ENCODE results near the gene EFHC1. TPM values are rescaled to one million over a fixed set of nuclear protein-coding genes. Genes with fewer than 3 reads are reported as not detected.

The EFHC1 gene
- total RNA-seq, 1 experiment from 2014 or later: 44.0 TPM

- no peak overlapping the region for H3K4me3 ChIP-seq (ENCODE audit: low read length)
- H3K27me3 ChIP-seq (ENCODE audit: low read length): no peaks in the 10 kb centered on the region
- H3K36me3 ChIP-seq (ENCODE audit: insufficient read depth, low read length): no peaks in the 10 kb centered on the region
- no peaks in the 10 kb centered on the region for H3K9me3 ChIP-seq (ENCODE audit: low read length)
- peaks cover 73% of the 10 kb centered on the region for H4K20me1 ChIP-seq (ENCODE audit: insufficient read depth, low read depth, low read length)
- no peaks in the 10 kb centered on the region for H3K9me2 ChIP-seq (replicated peaks; ENCODE audit: insufficient read depth, low read length)
- DNase-seq: no peak
- H3K4me1 ChIP-seq (ENCODE audit: low read length): peaks cover 61% of the 10 kb centered on the region
- no peak overlapping the region; the same call in 1 of the 2 replicates for H3K9ac ChIP-seq (ENCODE audit: low read length)
- peaks cover 100% of the 10 kb centered on the region for H3K79me2 ChIP-seq (ENCODE audit: low read length)
- peak overlapping the region; percentile 13 for H3K4me2 ChIP-seq (ENCODE audit: low read depth, low read length, poor library complexity, severe bottlenecking)
- no peak overlapping the region for H2AFZ ChIP-seq (ENCODE audit: low read length)
- H3K27ac ChIP-seq (ENCODE audit: low read length): peak overlapping the region; percentile 46; the same call in 1 of the 2 replicates
These were observed 146.7 kb downstream of the EFHC1 start for GRCh38 chr6:52566853-52567279.

- no peak overlapping the region for H3K27ac ChIP-seq (ENCODE audit: low read length)
- no peaks in the 10 kb centered on the region for H3K27me3 ChIP-seq (ENCODE audit: low read length)
- H3K79me2 ChIP-seq (ENCODE audit: low read length): peaks cover 100% of the 10 kb centered on the region
- no peaks in the 10 kb centered on the region for H3K9me2 ChIP-seq (replicated peaks; ENCODE audit: insufficient read depth, low read length)
- peaks cover 73% of the 10 kb centered on the region for H3K4me1 ChIP-seq (ENCODE audit: low read length)
- H2AFZ ChIP-seq (ENCODE audit: low read length): no peak overlapping the region
- H4K20me1 ChIP-seq (ENCODE audit: insufficient read depth, low read depth, low read length): peaks cover 74% of the 10 kb centered on the region
- DNase-seq: no peak
- H3K9ac ChIP-seq (ENCODE audit: low read length): no peak overlapping the region
- no peak overlapping the region for H3K4me2 ChIP-seq (ENCODE audit: low read depth, low read length, poor library complexity, severe bottlenecking)
- H3K9me3 ChIP-seq (ENCODE audit: low read length): no peaks in the 10 kb centered on the region
- H3K4me3 ChIP-seq (ENCODE audit: low read length): no peak overlapping the region
- H3K36me3 ChIP-seq (ENCODE audit: insufficient read depth, low read length): no peaks in the 10 kb centered on the region
These were observed 148.2 kb downstream of the EFHC1 start for GRCh38 chr6:52568320-52568719.

GRCh38 chr6:52570291-52570700, 150.2 kb downstream of the EFHC1 start:
- H3K36me3 ChIP-seq (ENCODE audit: insufficient read depth, low read length): no peaks in the 10 kb centered on the region
- H3K9me3 ChIP-seq (ENCODE audit: low read length): no peaks in the 10 kb centered on the region
- H3K4me2 ChIP-seq (ENCODE audit: low read depth, low read length, poor library complexity, severe bottlenecking): peak overlapping the region; percentile 23
- H3K9me2 ChIP-seq (replicated peaks; ENCODE audit: insufficient read depth, low read length): no peaks in the 10 kb centered on the region
- H3K79me2 ChIP-seq (ENCODE audit: low read length): peaks cover 100% of the 10 kb centered on the region
- DNase-seq: no peak
- H3K27ac ChIP-seq (ENCODE audit: low read length): peak overlapping the region; percentile 45
- no peak overlapping the region for H3K9ac ChIP-seq (ENCODE audit: low read length)
- no peaks in the 10 kb centered on the region for H3K27me3 ChIP-seq (ENCODE audit: low read length)
- H4K20me1 ChIP-seq (ENCODE audit: insufficient read depth, low read depth, low read length): peaks cover 81% of the 10 kb centered on the region
- no peak overlapping the region for H3K4me3 ChIP-seq (ENCODE audit: low read length)
- H2AFZ ChIP-seq (ENCODE audit: low read length): no peak overlapping the region
- H3K4me1 ChIP-seq (ENCODE audit: low read length): peaks cover 88% of the 10 kb centered on the region

GRCh38 chr6:52571099-52571755, 151.1 kb downstream of the EFHC1 start:
- H3K9me3 ChIP-seq (ENCODE audit: low read length): no peaks in the 10 kb centered on the region
- H3K36me3 ChIP-seq (ENCODE audit: insufficient read depth, low read length): no peaks in the 10 kb centered on the region
- peaks cover 82% of the 10 kb centered on the region for H4K20me1 ChIP-seq (ENCODE audit: insufficient read depth, low read depth, low read length)
- H3K27ac ChIP-seq (ENCODE audit: low read length): 0 out of 2 replicates have a peak overlapping the region, but pooled peaks have one; percentile 22
- no peak overlapping the region for H3K9ac ChIP-seq (ENCODE audit: low read length)
- peaks cover 100% of the 10 kb centered on the region for H3K79me2 ChIP-seq (ENCODE audit: low read length)
- H3K4me1 ChIP-seq (ENCODE audit: low read length): peaks cover 88% of the 10 kb centered on the region
- no peaks in the 10 kb centered on the region for H3K27me3 ChIP-seq (ENCODE audit: low read length)
- no peak overlapping the region for H3K4me3 ChIP-seq (ENCODE audit: low read length)
- H3K9me2 ChIP-seq (replicated peaks; ENCODE audit: insufficient read depth, low read length): no peaks in the 10 kb centered on the region
- no peak overlapping the region for H2AFZ ChIP-seq (ENCODE audit: low read length)
- peak overlapping the region; percentile 10 for H3K4me2 ChIP-seq (ENCODE audit: low read depth, low read length, poor library complexity, severe bottlenecking)
- no peak for DNase-seq

GRCh38 chr6:52572536-52572935, 152.4 kb downstream of the EFHC1 start:
- Histone ChIP-seq H3K27ac (ENCODE audit: low read length) (no peak overlapping the region; the same call in 1 of the 2 replicates), H3K9me3 (ENCODE audit: low read length) (no peaks in the 10 kb centered on the region), H3K9me2 (replicated peaks; ENCODE audit: insufficient read depth, low read length) (no peaks in the 10 kb centered on the region), H3K36me3 (ENCODE audit: insufficient read depth, low read length) (no peaks in the 10 kb centered on the region), H2AFZ (ENCODE audit: low read length) (no peak overlapping the region), H3K27me3 (ENCODE audit: low read length) (no peaks in the 10 kb centered on the region), H3K9ac (ENCODE audit: low read length) (no peak overlapping the region), H3K4me2 (ENCODE audit: low read depth, low read length, poor library complexity, severe bottlenecking) (no peak overlapping the region), H3K79me2 (ENCODE audit: low read length) (peaks cover 92% of the 10 kb centered on the region), H4K20me1 (ENCODE audit: insufficient read depth, low read depth, low read length) (peaks cover 73% of the 10 kb centered on the region), H3K4me1 (ENCODE audit: low read length) (peaks cover 80% of the 10 kb centered on the region), H3K4me3 (ENCODE audit: low read length) (no peak overlapping the region)
- DNase-seq: no peak

GRCh38 chr6:52573295-52573694, 153.2 kb downstream of the EFHC1 start:
- Histone ChIP-seq H3K9ac (ENCODE audit: low read length) (no peak overlapping the region), H4K20me1 (ENCODE audit: insufficient read depth, low read depth, low read length) (peaks cover 66% of the 10 kb centered on the region), H3K4me2 (ENCODE audit: low read depth, low read length, poor library complexity, severe bottlenecking) (no peak overlapping the region), H3K36me3 (ENCODE audit: insufficient read depth, low read length) (no peaks in the 10 kb centered on the region), H2AFZ (ENCODE audit: low read length) (no peak overlapping the region), H3K9me2 (replicated peaks; ENCODE audit: insufficient read depth, low read length) (no peaks in the 10 kb centered on the region), H3K27me3 (ENCODE audit: low read length) (no peaks in the 10 kb centered on the region), H3K79me2 (ENCODE audit: low read length) (peaks cover 84% of the 10 kb centered on the region), H3K27ac (ENCODE audit: low read length) (no peak overlapping the region; the same call in 1 of the 2 replicates), H3K4me3 (ENCODE audit: low read length) (no peak overlapping the region), H3K9me3 (ENCODE audit: low read length) (no peaks in the 10 kb centered on the region), H3K4me1 (ENCODE audit: low read length) (peaks cover 79% of the 10 kb centered on the region)
- no peak for DNase-seq

Other genes starting within 250 kb of the EFHC1 start
- gene IL17A, start 234.0 kb upstream of the EFHC1 start, total RNA-seq (2014; rRNA removed; shearing (Covaris generic); ENCODE audit: low replicate concordance): not detected in 2 replicates
- not detected in 2 replicates for gene IL17F, start 175.8 kb upstream of the EFHC1 start, total RNA-seq (2014; rRNA removed; shearing (Covaris generic); ENCODE audit: low replicate concordance)
- gene MCM3, start 135.6 kb upstream of the EFHC1 start, total RNA-seq (2014; rRNA removed; shearing (Covaris generic); ENCODE audit: low replicate concordance): 80.1 and 102 TPM in 2 replicates
- gene PAQR8, start 58.2 kb upstream of the EFHC1 start, total RNA-seq (2014; rRNA removed; shearing (Covaris generic); ENCODE audit: low replicate concordance): 0.29 and 1.2 TPM in 2 replicates
- gene TRAM2, start 156.7 kb downstream of the EFHC1 start, total RNA-seq (2014; rRNA removed; shearing (Covaris generic); ENCODE audit: low replicate concordance): 19.3 and 24.1 TPM in 2 replicates